Effector memory CD4-positive, alpha-beta T cell (primary cell): Measurements from ENCODE around the gene SLC30A3.

ENCODE experiments used
- DNase-seq, 3 donors: peaks; one replicate each; pipeline ENCODE4 v3.0.0-alpha.2; 2020
- H3K27ac ChIP-seq: 2 replicates; pipeline ENCODE4 v1.7.0; 2013; ENCODE audit warnings: mild to moderate bottlenecking, low read length, moderate library complexity; ENCODE audit not compliant: insufficient read depth, poor library complexity, severe bottlenecking
- H3K27me3 ChIP-seq: replicated peaks from 2 replicates; pipeline ENCODE4 v1.7.0; 2013; ENCODE audit warnings: mild to moderate bottlenecking, low read length; ENCODE audit not compliant: insufficient read depth, control insufficient read depth, poor library complexity, severe bottlenecking
- H3K36me3 ChIP-seq: 2 replicates; pipeline ENCODE4 v1.7.0; 2013; ENCODE audit warnings: mild to moderate bottlenecking, low read length, moderate library complexity; ENCODE audit not compliant: control insufficient read depth, insufficient read depth
- H3K4me1 ChIP-seq: 2 replicates; pipeline ENCODE4 v1.7.0; 2013; ENCODE audit warnings: low read length, mild to moderate bottlenecking; ENCODE audit not compliant: control insufficient read depth, insufficient read depth, poor library complexity, severe bottlenecking
- H3K4me3 ChIP-seq: 2 replicates; pipeline ENCODE4 v1.7.0; 2013; ENCODE audit warnings: low read length, low read depth, mild to moderate bottlenecking; ENCODE audit not compliant: insufficient read depth, poor library complexity, severe bottlenecking
- H3K9me3 ChIP-seq: 2 replicates; pipeline ENCODE4 v1.7.0; 2013; ENCODE audit warnings: mild to moderate bottlenecking, low read length, moderate library complexity; ENCODE audit not compliant: control insufficient read depth
- total RNA-seq, 3 donors: gene quantifications; one replicate each; lab custom pipeline; 2026; lab: John Stamatoyannopoulos, UW

Gene SLC30A3
- 0 to 0.17 (median 0.17) reads per million in 3 donors for total RNA-seq

GRCh38 chr2:27262379-27263286 is at the start of gene SLC30A3:
Gene SLC30A3, minus strand, starts transcription at chr2:27263047. Its CDS starts 141 bp downstream, at chr2:27262906.
- H3K9me3 ChIP-seq: no peaks in the 10 kb centered on the region
- H3K27ac ChIP-seq: no peak within 1 kb of the TSS
- H3K36me3 ChIP-seq: no peaks in the 10 kb centered on the region
- DNase-seq: peak; percentile 50 to 63 (median 51)
- H3K4me1 ChIP-seq: peaks cover 35% of the 10 kb centered on the region
- peak within 1 kb of the TSS; percentile 66 for H3K4me3 ChIP-seq
- peaks cover 41% of the 10 kb centered on the region for H3K27me3 ChIP-seq

GRCh38 chr2:27312152-27312551 is 49.3 kb upstream of the SLC30A3 start:
- Histone ChIP-seq H3K27ac (no peak overlapping the region), H3K4me1 (peaks cover 1% of the 10 kb centered on the region), H3K36me3 (peaks cover 4% of the 10 kb centered on the region), H3K4me3 (no peak overlapping the region), H3K27me3 (peaks cover under 1% of the 10 kb centered on the region), H3K9me3 (no peaks in the 10 kb centered on the region)
- DNase-seq: no peak

GRCh38 chr2:27309651-27310050 is 46.8 kb upstream of the SLC30A3 start:
- Histone ChIP-seq H3K4me3 (no peak overlapping the region), H3K4me1 (peaks cover 11% of the 10 kb centered on the region), H3K27me3 (peaks cover 14% of the 10 kb centered on the region), H3K27ac (no peak overlapping the region), H3K9me3 (no peaks in the 10 kb centered on the region), H3K36me3 (peaks cover 4% of the 10 kb centered on the region)
- DNase-seq: no peak

GRCh38 chr2:27308359-27308881 is 45.6 kb upstream of the SLC30A3 start, which contains the start of gene UCN:
Gene UCN, minus strand, starts transcription at chr2:27308445. Its CDS starts 550 bp downstream, at chr2:27307895.
- H3K4me1 ChIP-seq: peaks cover 11% of the 10 kb centered on the region
- H3K27ac ChIP-seq: no peak within 1 kb of the TSS
- peaks cover 4% of the 10 kb centered on the region for H3K36me3 ChIP-seq
- H3K27me3 ChIP-seq: peaks cover 14% of the 10 kb centered on the region
- no peak within 1 kb of the TSS for H3K4me3 ChIP-seq
- no peaks in the 10 kb centered on the region for H3K9me3 ChIP-seq
- no peak for DNase-seq

GRCh38 chr2:27307545-27308358 is 44.9 kb upstream of the SLC30A3 start:
- H3K36me3 ChIP-seq: peaks cover 4% of the 10 kb centered on the region
- no peaks in the 10 kb centered on the region for H3K9me3 ChIP-seq
- H3K4me1 ChIP-seq: peaks cover 11% of the 10 kb centered on the region
- H3K27ac ChIP-seq: no peak overlapping the region
- no peak overlapping the region for H3K4me3 ChIP-seq
- peaks cover 14% of the 10 kb centered on the region for H3K27me3 ChIP-seq
- no peak for DNase-seq

- Histone ChIP-seq H3K27me3 (peaks cover 14% of the 10 kb centered on the region), H3K4me3 (peak overlapping the region; percentile 37), H3K9me3 (no peaks in the 10 kb centered on the region), H3K36me3 (peaks cover 4% of the 10 kb centered on the region), H3K27ac (no peak overlapping the region), H3K4me1 (peaks cover 11% of the 10 kb centered on the region)
- no peak for DNase-seq
These were observed 44.4 kb upstream of the SLC30A3 start for GRCh38 chr2:27307287-27307544.

GRCh38 chr2:27306573-27307286 is 43.9 kb upstream of the SLC30A3 start:
- no peak for DNase-seq
- H3K4me1 ChIP-seq: peaks cover 11% of the 10 kb centered on the region
- no peak overlapping the region for H3K27ac ChIP-seq
- peaks cover 14% of the 10 kb centered on the region for H3K27me3 ChIP-seq
- H3K9me3 ChIP-seq: no peaks in the 10 kb centered on the region
- H3K4me3 ChIP-seq: peak overlapping the region; percentile 37
- H3K36me3 ChIP-seq: peaks cover 4% of the 10 kb centered on the region

- Histone ChIP-seq H3K9me3 (no peaks in the 10 kb centered on the region), H3K27me3 (peaks cover 14% of the 10 kb centered on the region), H3K4me3 (peak overlapping the region; percentile 37), H3K4me1 (peaks cover 11% of the 10 kb centered on the region), H3K27ac (no peak overlapping the region), H3K36me3 (no peaks in the 10 kb centered on the region)
- no peak for DNase-seq
These were observed 43.3 kb upstream of the SLC30A3 start for GRCh38 chr2:27306136-27306535.

GRCh38 chr2:27305516-27305915 is 42.7 kb upstream of the SLC30A3 start:
- Histone ChIP-seq H3K4me3 (no peak overlapping the region), H3K36me3 (no peaks in the 10 kb centered on the region), H3K4me1 (peaks cover 11% of the 10 kb centered on the region), H3K27ac (no peak overlapping the region), H3K9me3 (no peaks in the 10 kb centered on the region), H3K27me3 (peaks cover 14% of the 10 kb centered on the region)
- no peak for DNase-seq
